GM21381 (cell line): ENCODE results near the gene KATNA1.
"Not testable (repeated sequence)": the region's sequence is repeated elsewhere in the genome, so short reads cannot be mapped to it uniquely, and the experiment has no call there.

Source experiments
- ATAC-seq: cut with Tn5 transposase; IDR thresholded peaks from one replicate; pipeline ENCODE4 v1.9.1; 2021; ENCODE audit warnings: mild to moderate bottlenecking, moderate library complexity; ENCODE audit not compliant: unreplicated experiment

The KATNA1 gene

DNA sequence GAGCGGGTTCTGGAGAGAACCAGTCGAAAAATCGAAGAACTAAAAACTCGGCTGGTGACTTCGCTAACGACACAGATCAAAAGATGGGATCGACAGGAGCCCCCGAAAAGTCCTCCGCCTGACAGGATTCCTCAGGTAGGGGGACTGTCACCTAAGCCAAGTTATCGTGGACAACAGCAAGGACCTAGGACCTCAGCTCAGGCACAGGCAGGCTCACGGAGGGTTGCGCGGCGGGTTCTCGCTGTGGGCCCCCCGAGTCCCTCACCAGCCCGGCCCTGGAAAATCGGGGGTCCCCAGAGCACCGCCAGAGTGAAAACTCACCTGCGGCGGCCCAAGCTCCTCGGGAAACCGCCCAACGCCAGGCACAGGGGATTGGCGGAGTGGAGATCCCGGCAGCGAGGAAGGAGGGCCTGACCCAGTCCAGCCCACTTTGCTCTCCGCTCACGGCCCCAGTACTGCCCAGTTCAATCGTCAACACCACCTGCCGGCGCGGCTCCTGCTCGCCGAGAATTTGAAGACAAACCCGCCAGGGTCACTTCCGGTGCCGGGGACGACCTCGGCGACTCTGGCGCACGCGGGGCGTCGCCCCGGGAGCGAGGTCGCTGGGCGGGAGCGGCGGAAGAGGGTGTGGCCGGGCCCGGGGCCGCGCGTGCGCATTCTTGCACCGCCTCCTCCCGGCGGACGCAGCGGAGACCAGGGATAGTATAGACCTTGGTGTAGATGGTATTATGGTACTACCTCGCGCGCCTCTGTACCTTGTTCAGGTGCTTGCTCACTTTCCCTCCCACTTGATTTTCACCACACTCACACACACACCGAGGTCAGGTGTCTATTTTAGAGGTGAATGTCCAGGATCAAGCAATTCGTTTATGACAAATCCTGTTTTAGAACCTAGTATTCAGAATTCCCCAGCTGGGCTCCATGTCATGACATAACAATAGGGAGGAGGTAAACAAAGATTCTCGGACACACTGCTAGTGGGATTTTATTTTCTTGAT is at the start of gene KATNA1:
TSS of gene KATNA1 (minus strand) at position 567 of the 998 bp plus-strand sequence. CDS start 10,167 bp downstream, outside the sequence.
- peak; percentile 92 for ATAC-seq

- no peak for ATAC-seq
These were observed 49.7 kb upstream of the KATNA1 start for GRCh38 chr6:149698175-149698574.

DNA sequence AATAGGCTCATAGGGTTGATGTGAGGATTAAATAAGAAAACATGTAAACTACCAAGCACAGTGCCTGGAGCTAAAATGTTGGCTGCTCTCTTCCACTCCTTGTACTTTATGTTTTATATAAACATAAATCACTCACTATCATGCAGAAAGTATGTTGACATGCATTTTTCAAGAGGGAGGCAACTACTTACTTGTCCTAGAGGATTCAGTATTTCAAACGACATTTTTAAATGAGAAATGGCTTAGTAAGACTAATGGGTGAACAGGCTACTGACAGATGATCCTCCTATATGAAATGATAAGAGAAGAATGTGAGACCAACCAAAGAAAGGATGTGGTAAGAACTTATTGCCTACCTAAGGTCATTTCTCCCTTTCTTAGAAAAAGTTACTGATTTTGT is 48.4 kb upstream of the KATNA1 start:
- no peak for ATAC-seq

DNA sequence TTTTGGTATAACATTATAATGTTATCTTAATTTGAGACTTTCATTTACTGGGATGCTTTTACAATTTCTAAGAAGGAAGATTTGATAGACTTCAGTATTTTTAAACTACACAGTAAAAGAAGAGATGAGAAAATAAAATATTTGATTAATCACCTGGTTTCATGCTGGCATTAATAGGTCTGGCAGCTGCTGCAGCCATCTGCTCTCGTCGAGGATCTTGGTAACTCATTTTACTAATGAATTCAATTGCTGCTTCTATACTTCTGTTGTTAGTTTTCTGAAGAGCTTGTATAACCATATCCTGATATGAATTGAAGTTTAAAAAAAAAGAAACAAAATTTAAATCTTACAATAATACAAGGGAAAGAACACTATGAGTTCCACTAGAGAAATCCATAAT is 46.4 kb upstream of the KATNA1 start:
- ATAC-seq: no peak

GRCh38 chr6:149691201-149691600 is 42.7 kb upstream of the KATNA1 start:
- ATAC-seq: no peak

GRCh38 chr6:149686230-149686629 is 37.7 kb upstream of the KATNA1 start:
- no peak for ATAC-seq

DNA sequence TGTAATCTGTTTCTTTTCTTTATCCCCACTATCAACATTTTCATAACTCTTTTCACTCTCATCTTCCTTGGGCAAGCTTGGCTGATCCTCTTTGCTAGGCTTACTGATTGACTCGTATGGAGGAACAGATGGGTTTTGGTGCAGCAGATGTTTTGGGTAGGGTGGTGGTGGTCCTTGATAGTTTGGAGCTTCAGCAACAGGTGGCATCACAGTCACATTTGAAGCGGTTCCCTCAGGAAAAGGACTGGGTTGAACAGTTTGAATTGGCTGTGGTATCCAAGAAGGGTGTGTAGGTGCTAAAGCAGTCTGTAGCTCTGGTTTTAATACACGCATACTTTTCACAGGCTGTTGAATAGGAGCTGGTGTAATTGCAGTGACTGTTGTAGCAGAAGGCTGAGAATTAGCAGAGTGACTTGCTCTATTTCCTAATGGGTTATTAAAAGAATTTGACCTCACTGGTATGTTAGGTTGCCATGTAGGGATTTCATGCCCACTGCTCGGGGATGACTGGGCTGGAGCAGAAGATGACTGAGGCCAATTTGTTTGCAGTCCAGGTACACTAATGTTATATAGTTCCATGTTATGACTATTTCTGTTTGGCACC is 34.8 kb upstream of the KATNA1 start:
- ATAC-seq: no peak

DNA sequence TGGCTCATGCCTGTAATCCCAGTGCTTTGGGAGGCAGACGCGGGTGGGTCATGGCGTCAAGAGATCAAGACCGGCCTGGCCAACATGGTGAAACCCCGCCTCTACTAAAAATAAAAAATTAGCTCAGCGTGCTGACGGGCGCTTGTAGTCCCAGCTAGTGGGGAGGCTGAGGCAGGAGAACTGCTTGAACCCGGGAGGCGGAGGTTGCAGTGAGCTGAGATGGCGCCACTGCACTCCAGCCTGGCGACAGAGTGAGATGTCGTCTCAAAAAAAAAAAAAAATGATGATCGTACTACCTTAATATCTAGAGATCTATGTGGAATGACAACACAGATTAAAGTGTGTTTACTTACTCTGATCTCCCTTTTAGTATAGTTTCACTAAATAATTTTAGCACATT is 33.3 kb upstream of the KATNA1 start:
- not testable (repeated sequence) for ATAC-seq

DNA sequence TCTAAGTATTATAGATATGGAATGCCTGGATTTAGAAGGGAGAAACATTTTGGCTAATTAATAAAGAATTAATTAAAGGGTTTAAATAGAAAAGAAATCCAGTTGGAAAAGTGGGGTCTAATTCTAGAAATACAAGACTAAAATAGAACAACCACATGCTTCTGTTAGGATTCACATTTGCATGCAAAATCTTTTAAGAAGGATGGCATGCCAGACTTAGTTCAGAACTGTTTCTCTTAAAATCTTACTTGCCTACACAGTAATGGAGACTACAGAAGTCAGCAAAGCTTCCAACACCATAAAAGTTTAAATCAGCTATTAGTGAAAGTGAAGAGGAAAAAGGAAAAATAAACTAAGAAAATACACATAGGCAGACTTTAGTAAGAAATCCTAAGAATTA is 32.7 kb upstream of the KATNA1 start:
- ATAC-seq: no peak

DNA sequence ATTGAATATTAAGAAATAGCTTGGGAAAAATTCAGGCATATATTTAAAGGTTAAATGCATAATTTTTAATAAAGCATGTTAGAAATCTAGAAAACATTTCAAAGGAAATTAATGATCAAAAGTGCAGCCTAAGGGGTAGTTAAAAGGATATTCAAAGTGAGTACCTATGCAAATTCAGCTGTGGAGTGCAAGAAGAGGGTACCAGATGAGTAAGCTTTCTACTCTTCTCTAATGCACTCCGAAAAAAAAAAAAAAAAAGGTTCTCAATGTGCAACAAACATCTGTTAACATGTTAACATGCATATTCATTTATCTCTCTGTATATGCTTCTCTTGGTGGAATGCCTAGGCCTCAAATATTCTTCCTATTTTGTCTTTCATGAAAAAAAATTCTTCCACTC is 32.0 kb upstream of the KATNA1 start:
- ATAC-seq: no peak

- not testable (repeated sequence) for ATAC-seq
These were observed 23.8 kb upstream of the KATNA1 start for GRCh38 chr6:149672265-149672664.

DNA sequence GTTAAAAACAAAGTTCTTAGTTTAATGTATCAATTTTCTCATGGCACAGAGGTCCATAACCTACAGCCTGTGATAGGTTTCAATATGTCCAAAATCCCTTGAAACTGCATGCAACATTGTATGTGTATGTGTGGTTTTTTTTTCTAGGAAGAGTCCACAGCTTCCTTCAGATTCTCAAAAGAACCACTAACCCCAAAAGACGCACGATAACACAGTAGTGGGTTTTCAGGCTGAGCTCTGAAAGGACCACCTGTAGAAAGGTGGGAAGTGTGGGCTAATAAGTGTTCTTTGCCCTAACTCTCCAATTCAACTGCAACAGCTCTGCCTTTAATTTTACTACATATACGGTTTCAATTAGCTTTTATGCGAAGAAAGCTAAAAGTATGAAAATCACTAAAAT is 11.5 kb upstream of the KATNA1 start:
- no peak for ATAC-seq

GRCh38 chr6:149657441-149657840 is 8.9 kb upstream of the KATNA1 start:
- no peak for ATAC-seq

DNA sequence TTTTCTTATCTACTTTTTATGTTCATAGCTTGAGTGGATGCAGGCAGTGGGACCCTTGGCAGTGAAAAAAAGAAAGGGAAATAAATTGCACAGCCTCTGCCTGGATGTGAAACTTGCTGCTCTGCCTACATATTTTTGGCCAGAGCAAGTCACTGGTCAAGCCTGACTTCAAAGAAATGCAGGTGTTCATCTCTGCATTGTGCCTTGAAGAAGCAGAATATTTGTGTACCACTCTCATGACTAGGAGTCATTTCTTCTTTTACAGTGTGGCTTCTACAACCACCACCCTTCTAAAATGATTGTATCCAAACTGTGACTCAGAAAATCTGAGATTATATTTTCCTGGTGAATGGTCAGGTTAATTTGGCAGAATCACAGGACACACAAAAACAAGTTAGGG is 2.5 kb upstream of the KATNA1 start:
- no peak for ATAC-seq

DNA sequence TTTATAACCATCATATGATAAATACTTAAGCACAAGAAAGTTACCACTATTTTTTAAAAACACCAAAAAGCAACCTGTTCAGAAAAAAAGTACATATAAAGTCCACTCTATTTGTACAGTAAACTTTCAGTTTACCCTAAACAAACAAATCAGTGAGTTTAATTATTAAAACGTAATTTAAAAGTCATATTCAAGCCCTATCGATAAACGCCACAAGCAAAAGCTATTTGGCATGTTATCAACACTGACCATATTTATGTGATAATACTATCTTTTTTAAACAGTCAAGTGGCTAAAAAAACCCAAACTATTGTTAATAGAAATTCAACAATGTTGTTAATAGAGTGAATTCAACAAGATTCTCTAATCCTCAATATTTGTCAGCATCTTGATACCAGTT is 1.9 kb downstream of the KATNA1 start:
- no peak for ATAC-seq

- peak; percentile 43 for ATAC-seq
These were observed 5.5 kb downstream of the KATNA1 start for GRCh38 chr6:149642829-149643580.

DNA sequence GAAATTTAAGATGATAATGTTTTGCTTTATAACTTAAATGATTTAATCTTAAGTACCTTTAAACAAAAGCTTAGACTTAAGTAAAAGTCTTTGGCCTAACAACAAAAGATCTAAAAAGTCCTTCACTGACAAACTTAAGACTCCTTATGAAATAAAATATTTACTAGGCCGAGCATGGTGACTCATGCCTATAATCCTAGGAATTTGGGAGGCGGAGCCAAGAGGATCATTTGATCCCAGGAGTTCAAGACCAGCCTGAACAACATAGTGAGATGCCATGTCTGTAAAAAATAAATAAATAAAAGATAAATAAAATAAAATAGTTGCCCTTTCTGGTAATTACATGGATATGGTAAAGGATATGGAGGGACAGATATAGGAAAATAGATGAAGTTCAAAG is 12.4 kb downstream of the KATNA1 start:
- ATAC-seq: no peak

- ATAC-seq: no peak
These were observed 14.2 kb downstream of the KATNA1 start for GRCh38 chr6:149634315-149634714.

DNA sequence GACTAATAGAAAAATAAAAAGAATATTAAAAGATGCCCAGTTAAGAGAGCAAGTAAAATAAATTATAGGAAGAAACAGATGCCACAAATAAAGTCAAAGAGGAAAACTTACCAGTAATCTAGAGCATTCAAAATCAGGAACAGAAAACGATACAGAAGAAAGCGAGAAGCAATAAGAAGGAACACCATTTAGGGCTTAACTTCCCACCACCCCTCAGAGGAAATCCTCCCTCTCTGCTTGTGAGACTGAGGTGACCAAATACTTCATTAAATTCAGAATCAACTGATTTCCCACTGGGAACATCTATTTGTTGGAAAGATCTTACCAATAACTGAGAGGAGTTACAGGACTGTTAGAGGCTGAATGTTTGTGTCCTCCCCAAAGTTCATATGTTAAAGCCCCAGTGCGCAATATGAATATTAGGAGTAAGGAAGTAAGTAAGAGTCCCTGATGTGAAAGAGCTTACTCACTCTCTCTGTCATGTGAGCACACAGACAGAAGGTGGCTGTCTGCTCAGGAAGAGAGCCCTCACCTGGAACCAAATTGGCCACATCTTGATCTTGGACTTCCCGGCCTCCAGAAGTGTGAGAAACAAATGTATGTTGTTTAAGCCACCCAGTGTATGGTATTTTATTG is 19.5 kb downstream of the KATNA1 start:
- ATAC-seq: peak; percentile 86

GRCh38 chr6:149627672-149628071 is 20.8 kb downstream of the KATNA1 start:
- no peak for ATAC-seq

GRCh38 chr6:149615805-149616204 is 32.7 kb downstream of the KATNA1 start:
- ATAC-seq: no peak
